Germinal center (tissue), 1 donor: ENCODE measurements around the gene MAPRE2.
"Not testable (repeated sequence)": the region's sequence is repeated elsewhere in the genome, so short reads cannot be mapped to it uniquely, and the experiment has no call there.

ENCODE experiments used
- DNase-seq: peaks from one replicate; pipeline ENCODE4 v3.0.0; 2012; ENCODE audit warnings: mixed read lengths, low spot score

The MAPRE2 gene

GRCh38 chr18:35153609-35154272 is 112.5 kb downstream of the MAPRE2 start:
- peak; percentile 23 for DNase-seq

GRCh38 chr18:35155398-35156117 is 114.3 kb downstream of the MAPRE2 start:
- DNase-seq: no peak

- no peak for DNase-seq
Measured at GRCh38 chr18:35157181-35157580, 116.0 kb downstream of the MAPRE2 start.

- DNase-seq: peak; percentile 57
Measured at GRCh38 chr18:35158728-35159450, 117.7 kb downstream of the MAPRE2 start.

GRCh38 chr18:35159782-35160181 is 118.6 kb downstream of the MAPRE2 start:
- no peak for DNase-seq

- DNase-seq: no peak
Measured at GRCh38 chr18:35161485-35161884, 120.3 kb downstream of the MAPRE2 start.

GRCh38 chr18:35161934-35162333 is 120.7 kb downstream of the MAPRE2 start:
- no peak for DNase-seq

GRCh38 chr18:35163014-35163539 is 121.9 kb downstream of the MAPRE2 start:
- DNase-seq: no peak

GRCh38 chr18:35163721-35164120 is 122.5 kb downstream of the MAPRE2 start:
- no peak for DNase-seq

GRCh38 chr18:35164133-35164532 is 122.9 kb downstream of the MAPRE2 start:
- DNase-seq: no peak

GRCh38 chr18:35167332-35167731 is 126.1 kb downstream of the MAPRE2 start:
- DNase-seq: no peak

- DNase-seq: no peak
Measured at GRCh38 chr18:35167857-35168256, 126.6 kb downstream of the MAPRE2 start.

GRCh38 chr18:35170323-35170722 is 129.1 kb downstream of the MAPRE2 start:
- not testable (repeated sequence) for DNase-seq

- DNase-seq: no peak
Measured at GRCh38 chr18:35171315-35171987, 130.2 kb downstream of the MAPRE2 start.

- DNase-seq: no peak
Measured at GRCh38 chr18:35172009-35172408, 130.8 kb downstream of the MAPRE2 start.

- no peak for DNase-seq
Measured at GRCh38 chr18:35172451-35173035, 131.3 kb downstream of the MAPRE2 start.

GRCh38 chr18:35174093-35174731 is 133.0 kb downstream of the MAPRE2 start:
- peak; percentile 28 for DNase-seq

- DNase-seq: no peak
Measured at GRCh38 chr18:35174745-35175144, 133.5 kb downstream of the MAPRE2 start.

GRCh38 chr18:35176925-35177324 is 135.7 kb downstream of the MAPRE2 start:
- no peak for DNase-seq

GRCh38 chr18:35178260-35178659 is 137.0 kb downstream of the MAPRE2 start:
- no peak for DNase-seq

- no peak for DNase-seq
Measured at GRCh38 chr18:35179906-35180305, 138.7 kb downstream of the MAPRE2 start.
